Epithelial cell of prostate (primary cell): ENCODE measurements around the gene COPB1.
A peak's percentile ranks its signal among the peaks of the same experiment; 100 is the strongest.
"Not testable (repeated sequence)": the region's sequence is repeated elsewhere in the genome, so short reads cannot be mapped to it uniquely, and the experiment has no call there.

Source experiments
- DNase-seq: peaks from one replicate; pipeline ENCODE4 v3.0.0-alpha.2; 2011; ENCODE audit warnings: low read depth, low spot score
- H3K27ac ChIP-seq: fragments of 450-650 bp; 2 replicates; pipeline ENCODE4 v1.5.1; 2017; ENCODE audit warnings: mild to moderate bottlenecking

COPB1 gene, protein sequence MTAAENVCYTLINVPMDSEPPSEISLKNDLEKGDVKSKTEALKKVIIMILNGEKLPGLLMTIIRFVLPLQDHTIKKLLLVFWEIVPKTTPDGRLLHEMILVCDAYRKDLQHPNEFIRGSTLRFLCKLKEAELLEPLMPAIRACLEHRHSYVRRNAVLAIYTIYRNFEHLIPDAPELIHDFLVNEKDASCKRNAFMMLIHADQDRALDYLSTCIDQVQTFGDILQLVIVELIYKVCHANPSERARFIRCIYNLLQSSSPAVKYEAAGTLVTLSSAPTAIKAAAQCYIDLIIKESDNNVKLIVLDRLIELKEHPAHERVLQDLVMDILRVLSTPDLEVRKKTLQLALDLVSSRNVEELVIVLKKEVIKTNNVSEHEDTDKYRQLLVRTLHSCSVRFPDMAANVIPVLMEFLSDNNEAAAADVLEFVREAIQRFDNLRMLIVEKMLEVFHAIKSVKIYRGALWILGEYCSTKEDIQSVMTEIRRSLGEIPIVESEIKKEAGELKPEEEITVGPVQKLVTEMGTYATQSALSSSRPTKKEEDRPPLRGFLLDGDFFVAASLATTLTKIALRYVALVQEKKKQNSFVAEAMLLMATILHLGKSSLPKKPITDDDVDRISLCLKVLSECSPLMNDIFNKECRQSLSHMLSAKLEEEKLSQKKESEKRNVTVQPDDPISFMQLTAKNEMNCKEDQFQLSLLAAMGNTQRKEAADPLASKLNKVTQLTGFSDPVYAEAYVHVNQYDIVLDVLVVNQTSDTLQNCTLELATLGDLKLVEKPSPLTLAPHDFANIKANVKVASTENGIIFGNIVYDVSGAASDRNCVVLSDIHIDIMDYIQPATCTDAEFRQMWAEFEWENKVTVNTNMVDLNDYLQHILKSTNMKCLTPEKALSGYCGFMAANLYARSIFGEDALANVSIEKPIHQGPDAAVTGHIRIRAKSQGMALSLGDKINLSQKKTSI

DNA sequence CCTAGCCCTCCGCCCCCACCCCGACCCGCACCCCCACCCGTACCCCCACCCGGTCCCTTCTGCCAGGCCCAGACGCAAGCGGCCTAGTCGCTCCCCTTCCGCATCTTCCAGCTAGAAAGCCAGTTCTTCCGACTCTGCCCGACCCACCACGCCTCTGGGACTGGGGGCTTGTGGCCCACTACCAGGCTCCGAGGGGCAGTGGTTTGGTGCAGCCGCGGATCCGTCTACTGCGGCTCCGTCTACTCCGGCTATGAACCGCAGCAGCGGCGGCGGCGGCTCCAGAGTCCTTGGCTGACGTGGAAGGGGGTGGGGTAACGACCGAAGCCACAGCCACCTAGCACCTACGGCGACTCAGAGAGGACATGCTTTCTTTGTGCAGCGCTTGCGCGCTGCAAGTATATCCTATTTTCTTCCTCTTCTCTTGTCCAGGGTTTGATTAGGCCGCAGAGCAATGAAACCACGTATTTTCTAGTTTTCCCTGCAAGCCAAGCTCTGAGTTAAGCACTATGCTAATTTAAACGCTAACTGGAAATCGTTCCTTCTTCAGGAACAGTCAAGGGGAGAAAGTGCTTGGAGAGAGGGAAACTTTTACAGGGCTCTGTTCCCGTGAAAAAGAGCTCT is at the start of gene COPB1:
TSS of gene COPB1 (minus strand) at position 252 of the 621 bp plus-strand sequence. CDS start 883 bp downstream, outside the sequence.
- peak; percentile 69 for DNase-seq
- H3K27ac ChIP-seq = peak within 1 kb of the TSS; percentile 66

DNA sequence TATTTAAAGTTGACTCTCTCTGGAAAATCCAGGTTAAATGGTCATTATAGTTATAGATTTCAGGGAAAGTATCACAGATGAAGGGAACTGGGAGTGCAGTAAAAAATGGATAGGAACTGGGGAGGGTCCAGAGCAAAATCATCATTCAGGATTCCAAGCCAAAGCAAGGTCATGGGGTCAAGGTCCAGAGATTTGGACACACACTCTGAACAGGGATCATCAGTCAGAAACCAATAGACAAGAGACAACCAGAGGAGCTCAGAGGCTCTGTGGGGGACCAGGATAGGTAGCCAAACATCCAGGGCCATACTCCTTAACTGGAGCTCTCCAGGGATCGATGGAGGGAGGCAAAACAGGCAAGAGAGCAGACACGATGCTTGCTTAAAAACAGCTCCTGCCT is 47.8 kb upstream of the COPB1 start:
- no peak for DNase-seq
- H3K27ac ChIP-seq = no peak overlapping the region

DNA sequence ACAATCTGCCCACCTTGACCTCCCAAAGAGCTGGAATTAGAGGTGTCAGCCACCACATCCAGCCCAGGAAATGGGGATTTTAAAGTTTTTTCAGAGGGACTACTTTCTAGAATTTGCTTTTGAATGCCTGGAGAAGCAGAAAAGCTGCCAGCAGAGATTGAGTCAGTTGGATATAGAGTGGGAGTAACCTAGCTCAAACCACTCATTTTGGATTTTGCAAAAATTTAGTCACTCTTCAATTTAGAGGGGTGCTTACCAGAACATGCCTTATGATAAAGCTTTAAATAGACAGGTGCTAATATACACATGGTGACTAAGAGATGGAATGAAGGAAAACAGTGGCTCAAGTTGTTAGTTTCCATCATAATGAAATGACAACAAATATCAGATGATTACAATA is 47.1 kb upstream of the COPB1 start:
- H3K27ac ChIP-seq = no peak overlapping the region
- DNase-seq = no peak

DNA sequence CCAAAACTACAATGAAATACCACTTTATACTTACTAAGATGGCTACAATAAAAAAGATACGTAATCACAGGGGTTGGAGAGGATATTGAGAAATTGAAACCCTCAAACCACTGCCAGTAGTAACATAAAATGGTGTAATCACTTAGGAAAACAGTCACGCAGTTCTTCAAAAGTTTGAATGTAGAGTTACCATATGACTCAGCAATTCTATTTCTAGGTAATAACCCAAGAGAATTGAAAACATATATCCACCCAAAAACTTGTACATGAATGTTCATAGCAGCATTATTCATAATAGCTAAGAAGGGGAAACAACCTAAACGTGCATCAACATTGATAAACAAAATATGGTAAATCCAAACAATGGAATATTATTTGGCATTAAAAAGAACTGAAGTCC is 45.0 kb upstream of the COPB1 start:
- no peak overlapping the region for H3K27ac ChIP-seq
- no peak for DNase-seq

DNA sequence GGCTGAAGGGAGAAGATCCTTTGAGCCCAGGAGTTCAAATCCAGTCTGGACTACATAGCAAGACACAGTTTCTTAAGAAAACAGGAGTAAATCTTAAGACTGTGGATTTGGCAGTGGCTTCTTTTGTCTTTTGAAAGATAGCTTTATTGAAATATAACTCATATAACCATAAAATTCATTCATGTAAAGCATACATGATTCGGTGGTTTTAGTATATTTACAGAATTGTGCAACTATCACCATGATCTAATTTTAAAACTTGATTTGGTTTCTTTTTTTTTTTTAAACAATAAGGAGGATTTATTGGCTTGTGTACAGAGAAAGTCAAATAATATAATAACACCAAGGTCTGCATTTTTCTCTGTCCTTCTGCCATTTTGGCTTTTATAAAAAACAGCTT is 43.6 kb upstream of the COPB1 start:
- no peak overlapping the region for H3K27ac ChIP-seq
- DNase-seq = no peak

DNA sequence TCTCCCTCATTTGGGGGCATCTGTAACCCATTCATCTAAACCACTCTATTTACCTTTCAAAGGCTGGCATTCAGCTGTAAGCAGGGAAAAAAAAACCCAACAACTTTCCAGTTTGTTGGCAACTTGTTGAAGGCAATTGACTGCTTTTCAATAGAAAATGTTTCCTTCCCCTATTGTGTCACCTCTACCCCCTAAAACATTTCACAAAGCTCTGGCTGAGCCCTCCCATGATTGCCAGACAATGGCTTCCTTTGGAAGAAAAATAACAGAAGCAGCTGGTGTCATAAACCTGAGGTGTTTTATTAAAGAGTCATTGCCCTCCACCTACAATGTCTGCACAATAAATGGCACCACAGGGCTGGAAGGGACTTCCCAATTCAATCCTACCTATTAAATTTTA is 42.7 kb upstream of the COPB1 start:
- no peak for DNase-seq
- no peak overlapping the region for H3K27ac ChIP-seq

DNA sequence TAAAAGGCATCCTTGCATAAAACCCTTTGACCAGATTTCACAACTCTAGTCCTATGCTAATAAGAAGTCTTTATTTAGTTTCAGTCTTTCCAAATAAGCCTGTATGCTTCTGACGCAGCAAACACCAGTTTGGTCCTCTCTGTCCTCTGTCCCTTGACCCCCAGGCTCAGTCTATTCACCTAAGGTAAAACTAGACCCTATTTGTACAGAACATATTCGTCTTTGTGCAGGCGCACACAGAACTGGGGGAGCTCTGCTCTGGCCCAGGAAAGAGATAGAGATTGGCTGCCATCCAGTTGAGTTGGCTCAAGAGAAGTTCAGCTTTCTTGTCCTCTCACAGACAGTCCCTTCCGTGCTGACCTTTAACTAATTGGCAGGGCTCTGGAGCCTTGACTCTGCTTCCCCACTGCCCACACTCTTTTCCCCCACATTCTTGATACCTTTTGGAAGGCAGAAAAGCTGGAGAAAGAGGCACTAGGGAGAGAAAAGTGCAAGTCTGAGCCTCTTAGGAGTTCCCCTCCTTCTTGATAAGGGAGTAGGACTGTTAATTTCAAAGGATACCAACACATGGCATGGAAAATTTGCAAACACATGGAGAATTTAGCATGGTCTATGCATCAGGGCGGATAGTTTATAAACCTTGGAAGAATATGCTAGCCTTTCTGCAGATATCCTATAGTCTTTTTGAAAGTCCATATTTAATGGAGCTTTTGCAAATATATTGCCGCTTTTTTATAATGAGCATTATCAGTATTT is 41.8 kb upstream of the COPB1 start:
- no peak for DNase-seq
- H3K27ac ChIP-seq = no peak overlapping the region

DNA sequence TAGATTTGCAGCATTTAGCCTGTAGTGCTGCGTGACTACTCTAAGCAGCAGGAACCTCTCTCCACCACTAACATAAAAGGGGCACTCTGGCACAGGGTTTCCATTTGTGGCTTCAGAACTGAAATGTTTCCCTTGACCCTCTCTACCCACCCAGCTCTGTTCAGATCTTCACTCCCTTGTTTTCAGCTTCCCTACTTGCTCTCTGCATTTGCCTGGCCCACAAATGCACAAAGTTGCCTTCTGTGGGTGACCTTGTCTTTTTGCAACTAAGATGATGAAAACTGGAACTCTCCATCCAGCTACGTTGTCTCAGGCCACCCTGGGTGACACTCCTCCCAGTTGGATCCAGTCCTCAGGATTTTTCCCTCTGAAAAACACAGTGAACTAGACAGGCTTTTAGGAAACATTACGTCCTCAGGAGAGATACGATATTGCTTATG is 40.4 kb upstream of the COPB1 start:
- no peak overlapping the region for H3K27ac ChIP-seq
- no peak for DNase-seq

DNA sequence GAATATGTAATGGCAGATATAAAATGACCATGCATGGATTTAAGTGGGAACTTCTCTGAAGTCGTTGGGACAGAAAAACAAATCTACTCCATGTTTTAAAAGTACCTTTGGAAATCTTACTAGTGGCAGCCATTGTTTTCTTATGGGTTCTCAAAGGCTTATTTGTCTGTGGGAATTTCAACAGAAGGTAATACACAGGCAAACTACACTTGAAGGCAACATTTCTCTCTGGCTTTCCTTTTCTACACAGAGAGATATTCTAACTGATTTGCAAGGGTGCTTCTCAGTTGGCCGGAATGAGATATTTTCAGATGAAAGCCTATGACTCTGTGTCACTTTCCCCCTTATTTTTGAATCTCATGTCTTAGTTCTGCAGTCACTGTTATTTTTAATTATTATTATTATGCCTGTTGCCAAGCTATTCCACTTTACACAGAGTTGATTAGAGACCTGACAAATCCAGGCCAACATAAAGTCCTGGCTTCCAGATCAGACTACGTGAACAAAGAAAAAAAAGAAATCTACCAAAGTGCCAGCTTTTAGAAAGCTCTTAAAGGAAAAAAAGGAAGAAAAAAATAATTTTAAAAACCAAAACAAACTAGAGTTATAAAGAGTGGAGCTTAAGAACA is 39.4 kb upstream of the COPB1 start:
- DNase-seq = no peak
- no peak overlapping the region for H3K27ac ChIP-seq

DNA sequence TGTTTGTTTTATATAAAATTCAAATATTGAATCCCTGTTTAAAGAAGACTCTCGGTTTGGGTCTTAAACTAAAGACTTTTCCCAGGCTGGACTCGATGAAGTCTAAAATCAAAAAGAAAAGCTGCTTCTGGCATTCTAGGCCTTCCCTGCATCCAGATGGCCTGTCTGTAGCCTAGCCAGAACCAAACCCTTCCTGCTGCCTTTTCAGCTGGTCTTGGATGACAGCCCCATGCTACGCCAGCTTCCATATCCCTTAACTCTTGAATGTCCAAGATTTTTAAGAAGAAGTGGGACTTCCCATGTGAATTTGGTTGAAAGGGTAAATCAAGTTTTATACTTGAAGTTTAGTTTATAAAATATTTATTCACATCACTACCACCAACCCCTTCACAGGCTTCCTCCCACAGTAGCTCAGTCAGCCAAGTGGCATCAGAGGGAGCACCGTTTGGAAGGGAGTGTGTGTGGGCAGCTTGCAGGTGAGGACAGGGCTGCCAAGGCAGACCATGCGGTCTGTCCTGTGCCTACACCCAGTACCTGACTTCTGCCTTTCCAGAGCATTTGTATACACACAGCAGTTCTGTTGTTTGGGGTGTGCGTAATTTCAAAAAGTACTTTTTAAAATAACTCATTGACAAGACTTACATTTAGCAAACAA is 38.8 kb upstream of the COPB1 start:
- no peak for DNase-seq
- H3K27ac ChIP-seq = no peak overlapping the region

DNA sequence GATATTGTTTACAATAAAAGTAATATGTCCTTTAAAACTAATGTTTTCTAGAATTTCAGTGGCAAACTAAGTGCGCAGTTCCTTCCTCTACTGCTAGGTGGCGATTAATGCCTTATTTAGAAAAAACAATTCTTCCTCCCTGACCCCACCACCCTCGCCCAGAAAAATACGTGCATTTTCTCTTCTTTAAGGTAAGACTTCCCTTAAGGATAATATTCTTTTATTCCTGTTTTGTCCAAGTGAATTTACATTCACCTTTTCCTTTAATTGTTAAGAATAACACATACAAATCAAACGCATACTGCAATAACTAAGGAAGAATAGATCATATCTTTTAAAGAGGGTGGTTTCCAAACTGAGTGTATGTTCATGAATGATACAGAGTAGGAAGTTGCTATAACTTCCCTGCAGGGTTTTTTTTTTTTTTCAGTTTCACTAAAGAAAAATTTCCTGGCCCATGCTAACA is 37.6 kb upstream of the COPB1 start:
- H3K27ac ChIP-seq = no peak overlapping the region
- DNase-seq = no peak

DNA sequence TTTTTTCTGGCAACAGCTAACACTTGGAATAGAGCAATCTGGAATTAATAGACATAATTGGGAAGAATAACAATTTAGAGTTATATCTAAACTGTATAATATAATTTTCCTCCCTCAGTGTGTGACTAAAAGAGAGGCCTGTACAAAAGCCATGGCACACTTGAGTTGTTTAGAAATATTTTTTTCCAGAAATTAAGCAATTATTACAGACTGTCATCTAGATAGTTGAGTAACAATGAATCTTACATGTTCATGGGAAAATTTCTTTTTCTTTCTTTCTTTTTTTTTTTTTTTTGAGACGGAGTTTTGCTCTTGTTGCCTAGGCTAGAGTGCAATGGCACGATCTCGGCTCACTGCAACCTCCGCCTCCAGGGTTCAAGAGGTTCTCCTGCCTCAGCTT is 35.6 kb upstream of the COPB1 start:
- not testable (repeated sequence) for H3K27ac ChIP-seq, DNase-seq

DNA sequence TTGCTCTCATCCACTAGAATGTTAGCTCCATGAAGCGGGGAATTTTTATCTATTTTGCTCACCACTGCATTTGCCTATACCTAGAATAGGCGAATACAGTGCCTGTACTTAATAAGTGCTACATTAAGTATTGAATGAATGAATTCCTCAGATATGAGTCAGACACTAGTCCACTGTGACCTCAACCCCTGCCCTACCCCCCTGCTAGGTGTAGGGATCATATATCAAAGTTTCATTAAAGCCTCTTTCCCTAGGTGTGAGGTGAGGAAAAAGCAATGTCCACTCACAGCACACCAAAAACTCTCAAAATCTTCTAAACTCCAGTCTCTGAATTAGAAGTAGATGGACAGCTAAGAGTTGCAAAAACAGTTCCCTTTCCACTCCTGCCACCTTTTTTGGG is 30.3 kb upstream of the COPB1 start:
- DNase-seq = no peak
- H3K27ac ChIP-seq = no peak overlapping the region

DNA sequence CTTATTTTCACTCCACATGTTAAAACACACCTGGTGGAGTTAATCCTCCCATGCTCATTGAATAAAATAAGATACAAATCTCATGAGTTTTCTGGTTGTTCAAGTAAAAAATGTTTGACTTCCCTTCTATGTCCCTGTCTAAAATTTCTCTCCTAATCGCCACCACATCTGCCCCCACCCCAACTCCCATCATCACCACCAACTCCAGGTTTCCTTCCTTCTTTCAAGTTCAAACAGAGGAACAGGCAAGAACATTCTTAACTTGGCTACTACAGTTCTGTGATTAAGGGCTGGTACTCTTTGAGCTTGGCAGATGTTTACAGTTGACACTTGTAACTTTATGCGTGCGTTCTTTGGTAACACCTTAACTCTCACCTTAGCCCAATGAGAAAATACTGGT is 29.7 kb upstream of the COPB1 start:
- H3K27ac ChIP-seq = no peak overlapping the region
- no peak for DNase-seq

DNA sequence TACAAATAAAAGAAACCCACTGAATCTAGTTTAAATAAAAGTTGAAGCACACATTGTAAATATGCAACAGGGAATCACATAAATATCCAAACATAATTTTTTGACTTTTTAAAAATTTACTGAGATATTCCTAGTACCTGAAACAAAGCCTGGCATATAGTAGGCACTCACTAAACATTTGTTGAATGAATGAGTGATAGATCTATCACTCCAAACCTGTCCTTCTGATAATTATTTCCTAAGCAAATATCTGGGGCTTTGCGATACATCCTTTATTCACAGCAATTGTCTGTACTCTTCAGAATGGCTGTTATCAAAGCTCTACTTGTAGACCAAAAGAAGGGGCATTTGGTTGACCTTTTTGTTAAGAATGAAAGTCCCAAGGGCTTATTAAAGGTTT is 23.2 kb upstream of the COPB1 start:
- no peak for DNase-seq
- H3K27ac ChIP-seq = no peak overlapping the region

DNA sequence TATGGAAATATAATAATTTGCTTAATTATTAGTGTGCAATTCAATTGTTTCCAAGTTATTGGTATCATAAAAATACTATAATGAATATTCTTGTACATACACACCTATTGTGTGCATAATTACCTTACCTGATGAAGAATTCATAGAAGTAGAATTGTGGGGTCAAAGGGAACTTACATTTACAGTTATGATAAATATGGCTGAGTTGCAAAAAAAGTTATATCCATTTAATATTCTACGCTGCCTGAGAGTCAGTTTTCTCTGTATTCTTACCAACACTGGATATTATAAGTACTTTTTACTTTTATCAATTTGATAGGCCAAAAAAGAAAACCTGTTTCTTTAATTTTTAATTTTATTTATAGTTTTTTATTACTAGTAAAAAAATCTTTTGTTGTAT is 22.6 kb upstream of the COPB1 start:
- DNase-seq = no peak
- H3K27ac ChIP-seq = no peak overlapping the region

DNA sequence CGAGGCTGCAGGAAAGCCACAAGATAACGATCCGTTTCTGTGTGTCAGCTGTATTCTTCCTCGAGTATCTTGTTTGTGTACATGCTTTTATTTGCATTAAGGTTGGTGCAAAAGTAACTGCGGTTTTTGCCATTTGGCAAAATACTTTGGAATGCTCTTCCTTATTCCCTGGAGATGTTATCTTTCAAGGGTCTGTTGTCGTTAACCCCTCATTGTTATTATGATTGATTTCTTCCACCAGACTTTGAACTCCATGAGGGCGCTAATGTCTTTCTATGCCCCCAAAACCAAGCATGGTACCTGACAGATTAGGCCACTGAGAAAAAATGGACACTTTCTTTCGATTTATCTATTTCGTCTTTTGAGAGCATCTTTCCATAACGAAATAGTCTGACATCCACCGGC is 21.1 kb upstream of the COPB1 start:
- H3K27ac ChIP-seq = peak overlapping the region; percentile 93
- DNase-seq = no peak

DNA sequence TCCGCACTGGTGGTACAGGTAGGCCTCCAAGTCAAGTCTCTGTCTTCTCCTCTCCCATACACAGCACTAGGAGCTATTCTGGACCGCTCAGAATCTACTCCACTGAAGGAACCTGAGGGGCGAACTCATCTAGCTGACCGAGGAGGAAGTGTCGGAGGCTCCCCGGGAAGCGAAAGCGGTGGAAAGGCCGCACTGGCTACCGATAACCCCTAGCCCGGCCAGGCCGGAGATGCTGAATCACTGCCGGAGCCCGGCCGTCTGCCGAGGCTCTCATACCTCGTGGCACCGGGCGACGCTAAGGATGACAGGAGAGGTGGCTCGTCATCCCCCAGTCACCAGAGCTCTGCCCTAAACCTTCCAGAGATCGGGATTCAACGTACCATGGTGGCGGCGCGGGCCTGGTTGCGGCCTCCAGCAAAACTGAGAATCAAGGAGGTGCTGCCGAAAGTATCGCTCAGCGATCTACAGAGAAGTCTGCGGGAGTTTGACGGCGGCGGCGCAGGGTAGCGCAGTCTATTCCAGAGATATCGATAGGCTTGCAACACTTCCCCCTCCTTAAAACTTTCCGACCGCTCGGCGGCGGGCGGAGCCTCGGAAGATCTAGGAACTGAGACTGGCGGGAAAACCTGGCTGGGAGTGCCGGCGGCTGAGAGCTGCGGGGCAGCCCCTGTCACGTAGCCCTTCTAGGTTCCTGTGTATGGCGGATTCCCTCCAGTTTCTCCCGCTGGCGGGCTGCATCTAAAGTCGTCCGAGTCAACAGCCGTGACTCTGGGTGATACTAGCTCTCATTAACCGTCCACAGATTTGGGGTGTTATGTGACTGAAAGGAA is 20.5 kb upstream of the COPB1 start, which contains the start of gene PSMA1:
TSS of gene PSMA1 (minus strand) at position 470 of the 830 bp plus-strand sequence. CDS start at position 383, 87 bp downstream.
- DNase-seq = peak; percentile 63
- H3K27ac ChIP-seq = peak within 1 kb of the TSS; percentile 93
